ENCODE measurements around the gene ODF4.
A peak's percentile ranks its signal among the peaks of the same experiment; 100 is the strongest.

The ODF4 gene, protein sequence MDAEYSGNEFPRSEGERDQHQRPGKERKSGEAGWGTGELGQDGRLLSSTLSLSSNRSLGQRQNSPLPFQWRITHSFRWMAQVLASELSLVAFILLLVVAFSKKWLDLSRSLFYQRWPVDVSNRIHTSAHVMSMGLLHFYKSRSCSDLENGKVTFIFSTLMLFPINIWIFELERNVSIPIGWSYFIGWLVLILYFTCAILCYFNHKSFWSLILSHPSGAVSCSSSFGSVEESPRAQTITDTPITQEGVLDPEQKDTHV

DNA sequence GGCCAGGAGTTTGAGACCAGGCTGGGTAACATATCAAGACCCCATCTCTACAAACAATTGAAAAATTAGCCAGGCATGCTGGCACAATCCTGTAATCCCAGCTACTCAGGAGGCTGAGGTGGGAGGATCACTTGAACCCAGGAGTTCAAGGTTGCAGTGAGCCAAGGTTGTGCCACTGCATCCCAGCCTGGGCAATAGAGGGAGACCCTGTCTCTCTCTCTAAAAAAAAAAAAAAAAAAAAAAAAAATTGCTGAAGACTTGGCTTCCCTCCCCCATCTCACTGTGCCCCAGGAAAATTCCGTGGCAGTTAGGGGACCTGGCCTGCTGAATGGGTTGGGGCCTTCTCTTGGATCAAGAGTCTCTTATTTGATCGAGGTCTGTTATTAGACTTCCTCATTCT lies at the start of gene ODF4:
Gene ODF4 (plus strand): TSS at position 301 of the 400 bp plus-strand sequence. CDS start 212 bp downstream, outside the sequence.
- no peak for DNase-seq

DNA sequence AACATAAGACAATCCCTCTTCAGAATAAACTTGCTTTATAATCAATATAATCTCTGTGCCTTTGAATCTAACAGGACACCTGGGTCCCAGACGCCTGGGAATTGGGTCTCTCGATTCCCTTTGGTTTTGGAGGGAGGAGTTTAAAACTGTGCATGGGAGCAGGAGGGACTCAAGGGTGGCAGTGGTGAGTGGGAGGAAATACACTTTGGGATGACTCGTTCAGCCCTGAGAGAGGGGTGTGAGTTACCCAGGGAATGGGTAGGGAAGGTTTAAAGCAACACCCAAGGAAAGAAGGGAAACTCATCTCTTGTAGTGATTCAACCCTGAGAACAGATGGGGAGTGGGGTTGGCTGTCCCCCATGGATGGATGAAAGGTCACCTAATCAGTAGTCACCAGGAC lies 49.6 kb upstream of the ODF4 start:
- DNase-seq, result no peak

DNA sequence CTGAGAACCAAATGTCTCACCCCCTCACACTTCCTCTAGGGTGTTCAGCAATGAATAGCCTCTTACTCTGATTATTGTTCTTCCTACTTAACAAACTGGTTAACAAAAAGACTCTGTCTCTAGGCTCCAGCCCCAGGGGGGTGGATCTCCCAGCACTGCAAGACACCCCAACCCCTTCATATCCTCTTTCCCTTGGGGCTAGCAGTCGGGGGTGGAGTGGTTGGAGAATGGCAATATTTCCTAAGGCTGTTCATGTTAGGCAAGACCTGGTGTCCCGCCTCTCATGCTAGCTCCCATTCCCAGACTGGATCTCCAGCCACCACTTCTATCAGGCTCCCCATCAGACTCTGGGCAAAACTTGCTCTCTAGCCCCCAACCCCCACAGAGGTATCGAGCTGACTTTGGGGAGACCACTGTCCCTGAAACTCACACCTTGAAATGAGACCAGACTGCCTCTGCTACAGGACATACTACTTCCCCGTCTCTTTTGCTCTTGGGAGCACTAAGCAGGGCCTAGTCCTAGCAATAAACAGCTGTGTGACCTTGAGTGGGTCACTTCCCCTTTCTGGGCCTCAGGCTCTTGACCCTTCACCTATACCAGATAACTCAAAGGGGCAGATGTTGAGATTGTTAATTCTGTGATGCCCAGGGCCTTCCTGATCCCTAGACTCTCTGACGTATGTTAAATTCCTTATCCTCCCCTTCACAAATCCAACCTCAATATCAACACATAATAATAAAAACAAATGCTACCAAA lies 46.8 kb upstream of the ODF4 start:
- DNase-seq, result no peak

DNA sequence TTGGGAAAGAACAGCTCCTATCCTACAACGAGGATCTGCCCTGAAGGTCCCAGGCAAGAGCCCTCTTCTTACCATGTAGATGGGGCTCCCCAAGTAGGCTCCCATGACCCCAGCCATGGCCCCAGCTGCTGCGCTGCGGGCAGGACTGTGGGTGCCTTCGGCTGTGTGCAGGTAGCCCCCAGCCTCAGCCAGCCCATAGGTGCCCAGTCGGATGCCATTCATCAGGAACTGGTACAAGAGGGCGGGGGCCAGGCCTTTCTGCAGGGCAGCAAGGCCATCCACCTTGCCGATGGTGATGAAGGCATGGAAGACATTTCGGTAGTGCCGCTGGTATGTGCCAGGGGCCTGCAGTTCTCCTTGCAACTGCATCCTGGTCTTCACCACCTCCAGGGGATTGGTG lies 45.3 kb upstream of the ODF4 start:
- DNase-seq, result no peak

DNA sequence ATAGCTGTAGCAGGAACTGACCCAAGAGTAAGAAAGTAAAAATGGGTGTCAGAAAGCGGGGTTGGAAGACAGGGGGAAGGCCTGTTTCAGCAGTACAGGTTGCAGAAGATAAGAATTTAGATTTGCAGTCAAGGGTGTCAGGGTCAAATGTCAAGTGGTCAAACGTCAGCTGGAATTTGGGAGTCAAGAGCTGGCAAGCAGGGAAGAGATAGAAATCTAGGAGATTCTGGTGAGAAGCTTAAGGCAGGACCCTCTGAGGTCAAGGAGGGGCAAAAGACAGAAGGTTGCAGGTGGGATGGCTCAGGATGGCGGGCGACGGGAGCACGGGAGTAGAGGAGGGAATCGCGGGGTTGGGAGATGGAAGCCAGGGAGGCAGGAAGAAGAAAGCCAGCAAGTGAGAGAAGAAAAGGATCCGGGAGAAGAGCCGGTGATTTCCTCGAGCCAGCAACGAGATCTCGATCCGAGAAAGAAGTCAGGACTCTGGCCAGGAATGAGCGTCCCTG lies 44.8 kb upstream of the ODF4 start:
- DNase-seq, result no peak

DNA sequence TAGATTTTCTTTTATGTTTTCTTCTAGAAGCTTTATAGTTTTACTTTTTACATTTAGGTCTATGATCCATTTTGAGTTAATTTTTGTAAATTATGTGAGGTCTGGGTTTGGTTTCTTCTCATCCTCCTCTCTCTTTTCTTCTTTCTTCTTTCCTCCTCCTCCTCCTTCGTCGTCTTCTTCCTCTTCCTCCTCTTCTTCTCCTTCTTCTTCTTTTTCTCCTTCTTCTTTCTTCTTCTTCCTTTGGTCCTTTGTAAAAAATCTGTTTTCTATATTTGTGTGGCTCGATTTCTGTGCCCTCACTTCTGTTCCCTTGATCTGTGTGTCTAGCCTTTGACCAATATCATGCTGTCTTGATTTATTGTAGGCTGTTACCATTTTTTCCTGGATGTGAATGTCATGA lies 39.4 kb upstream of the ODF4 start:
- no peak for DNase-seq

DNA sequence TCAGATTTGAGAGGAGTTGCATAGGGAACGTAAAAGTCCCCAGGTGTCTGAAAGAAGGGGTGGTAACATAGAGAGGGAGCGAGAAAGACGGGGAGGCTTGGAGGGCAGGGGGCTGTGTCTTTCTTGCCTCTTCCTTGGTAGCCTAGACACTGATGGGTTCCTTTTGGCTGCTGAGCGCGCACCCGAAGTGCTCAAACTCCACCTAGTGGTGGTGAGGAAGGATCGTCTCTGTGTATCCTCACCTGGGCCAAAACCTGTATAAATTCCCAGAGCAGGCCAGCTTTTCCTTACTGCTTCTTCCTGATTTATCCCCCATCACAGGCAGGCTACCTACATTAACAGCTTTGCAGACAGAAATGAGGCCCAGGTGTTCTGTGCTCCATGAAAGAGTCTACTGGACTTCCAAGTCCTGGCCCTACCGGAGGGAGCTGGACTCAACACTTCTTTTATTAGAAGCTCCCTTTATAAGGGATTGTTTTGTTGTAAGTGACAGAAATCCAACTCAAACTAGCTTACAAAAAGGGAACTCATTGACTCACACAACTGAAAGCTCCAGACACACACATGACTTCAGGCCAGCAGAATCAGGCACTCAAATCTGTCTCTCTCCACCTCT lies 38.9 kb upstream of the ODF4 start:
- DNase-seq, result peak; percentile 9 to 79

DNA sequence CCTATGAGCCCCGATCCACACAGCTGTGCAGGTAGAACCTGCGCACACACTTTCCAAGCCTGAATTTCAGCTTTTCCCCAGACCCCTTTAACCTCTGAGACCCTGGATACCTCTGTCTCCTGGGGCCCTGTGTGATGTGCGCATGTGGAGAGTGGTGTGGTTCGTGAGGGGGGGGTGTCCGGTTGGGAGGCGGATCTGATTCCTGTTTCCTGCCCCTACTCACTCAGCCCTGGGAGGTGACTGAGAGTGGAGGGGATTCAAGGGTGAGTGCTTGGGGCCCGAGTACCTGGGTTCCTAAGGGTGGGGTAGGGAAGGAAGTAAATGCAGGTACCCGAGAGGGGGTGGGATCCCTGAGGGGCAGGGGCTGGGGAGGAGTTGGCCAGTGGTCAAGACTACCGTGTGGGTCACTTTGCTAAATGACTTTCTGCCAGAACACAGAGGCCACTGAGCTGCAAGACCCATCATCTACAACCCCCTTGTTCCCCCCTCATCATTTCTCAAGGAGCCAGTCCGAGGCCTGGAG lies 29.0 kb upstream of the ODF4 start:
- DNase-seq, result no peak

DNA sequence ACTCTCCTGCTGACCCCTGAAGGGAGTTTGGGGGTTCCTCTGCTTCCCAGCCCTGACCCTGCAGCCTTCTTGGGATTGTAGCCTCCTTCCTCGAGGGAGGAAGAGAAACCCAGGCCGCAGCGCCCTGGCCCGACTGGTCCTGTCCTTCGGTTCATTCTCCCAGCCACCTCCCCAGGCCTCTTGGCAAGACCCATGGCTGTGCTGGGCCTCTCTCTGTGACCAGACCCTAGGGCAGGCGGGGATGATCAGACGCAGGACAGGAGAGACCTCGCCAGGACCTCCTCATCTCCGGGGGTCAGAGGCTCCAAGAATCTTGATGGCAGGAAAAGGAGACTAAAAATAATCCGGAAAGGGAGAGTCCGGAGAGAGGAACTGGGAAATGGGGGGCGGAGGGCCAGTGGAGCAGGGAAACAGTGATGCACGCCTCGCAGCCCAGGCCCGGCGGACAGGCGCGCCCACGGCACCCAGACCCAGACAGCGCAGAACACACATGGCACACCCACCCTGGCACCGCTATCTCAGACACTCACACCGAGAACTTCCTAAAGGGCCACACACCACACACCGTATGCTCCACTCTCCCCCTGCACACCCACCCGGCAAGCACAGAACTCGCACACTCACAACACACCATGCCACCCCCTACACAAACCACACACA lies 28.4 kb upstream of the ODF4 start:
- DNase-seq, result no peak

DNA sequence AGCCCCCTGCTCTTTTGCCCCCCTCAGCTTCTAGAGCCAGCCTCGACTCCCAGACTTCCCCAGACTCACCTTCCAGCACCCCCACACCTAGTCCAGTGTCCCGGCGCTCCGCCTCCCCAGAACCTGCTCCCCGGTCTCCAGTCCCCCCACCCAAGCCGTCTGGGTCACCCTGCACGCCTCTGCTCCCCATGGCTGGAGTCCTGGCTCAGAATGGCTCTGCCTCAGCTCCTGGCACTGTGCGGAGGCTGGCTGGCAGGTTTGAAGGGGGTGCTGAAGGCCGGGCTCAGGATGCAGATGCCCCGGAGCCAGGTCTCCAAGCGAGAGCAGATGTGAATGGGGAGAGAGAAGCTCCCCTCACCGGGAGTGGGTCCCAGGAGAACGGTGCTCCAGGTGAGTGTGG lies 27.4 kb upstream of the ODF4 start:
- no peak for DNase-seq

DNA sequence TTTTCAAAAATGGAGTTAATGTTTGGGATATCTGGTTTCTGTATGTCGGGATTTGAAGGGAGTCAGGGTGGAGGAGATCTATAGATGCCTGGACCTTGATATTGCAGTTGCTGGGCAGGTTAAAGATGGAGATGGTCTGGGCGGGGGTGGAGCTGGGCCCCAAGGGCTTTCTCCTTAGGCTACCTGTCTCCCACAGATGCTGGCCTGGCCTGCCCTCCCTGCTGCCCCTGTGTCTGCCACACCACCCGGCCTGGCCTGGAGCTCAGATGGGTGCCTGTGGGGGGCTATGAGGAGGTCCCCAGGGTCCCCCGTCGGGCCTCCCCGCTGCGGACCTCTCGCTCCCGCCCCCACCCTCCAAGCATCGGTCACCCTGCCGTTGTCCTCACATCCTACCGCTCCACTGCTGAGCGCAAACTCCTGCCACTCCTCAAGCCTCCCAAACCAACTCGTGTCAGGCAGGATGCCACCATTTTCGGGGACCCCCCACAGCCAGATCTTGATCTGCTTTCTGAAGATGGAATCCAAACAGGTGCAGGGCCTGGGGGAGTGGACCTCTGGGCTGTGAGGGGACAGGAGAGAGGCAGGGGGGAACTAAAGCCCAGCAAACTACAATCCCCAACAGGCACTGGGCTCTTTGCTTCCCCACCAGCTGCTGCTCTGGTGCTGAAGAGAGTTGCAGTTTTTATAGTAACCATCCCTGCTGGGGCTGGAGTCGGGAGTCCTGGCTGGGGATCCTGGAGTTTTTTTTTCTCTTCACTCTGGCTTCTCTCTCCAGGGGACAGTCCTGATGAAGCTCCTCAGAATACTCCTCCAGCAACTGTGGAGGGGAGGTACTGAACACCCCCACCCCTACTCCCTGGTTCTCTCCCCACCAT lies 26.7 kb upstream of the ODF4 start:
- no peak for DNase-seq

DNA sequence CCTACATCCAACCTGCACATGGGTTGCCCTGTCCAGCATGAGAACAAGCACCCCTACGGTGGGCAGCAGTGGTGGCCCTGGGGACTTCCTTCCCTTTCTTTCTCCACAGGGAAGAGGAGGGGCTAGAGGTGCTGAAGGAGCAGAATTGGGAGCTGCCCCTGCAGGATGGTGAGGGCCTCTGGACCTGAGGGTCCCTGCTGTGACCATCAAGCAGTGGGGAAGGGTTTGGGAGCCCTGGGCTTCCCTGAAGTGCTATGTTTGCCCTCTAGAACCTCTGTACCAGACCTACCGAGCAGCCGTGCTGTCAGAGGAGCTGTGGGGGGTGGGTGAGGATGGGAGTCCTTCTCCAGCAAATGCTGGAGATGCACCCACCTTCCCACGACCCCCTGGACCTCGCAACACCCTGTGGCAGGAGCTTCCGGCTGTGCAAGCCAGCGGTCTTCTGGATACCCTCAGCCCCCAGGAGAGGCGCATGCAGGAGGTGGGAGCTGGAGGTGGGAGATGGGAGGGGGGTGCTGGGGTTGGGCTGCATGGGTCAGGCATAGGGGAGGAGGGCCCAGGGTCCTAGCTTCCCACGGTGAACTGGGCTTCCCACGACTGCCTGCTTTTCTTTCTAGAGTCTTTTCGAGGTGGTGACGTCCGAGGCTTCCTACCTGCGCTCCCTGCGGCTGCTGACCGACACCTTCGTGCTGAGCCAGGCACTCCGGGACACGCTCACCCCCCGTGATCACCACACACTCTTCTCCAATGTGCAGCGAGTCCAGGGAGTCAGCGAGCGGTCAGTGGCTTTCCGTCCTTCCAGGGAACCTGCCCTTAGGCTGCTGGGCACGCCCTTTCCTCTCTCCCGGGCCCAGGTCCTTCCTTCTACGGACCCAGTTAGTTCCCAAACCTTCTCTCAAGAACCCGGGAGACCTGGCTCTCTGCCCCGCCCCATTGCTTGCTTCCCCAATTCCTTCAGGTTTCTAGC lies 24.6 kb upstream of the ODF4 start:
- no peak for DNase-seq

DNA sequence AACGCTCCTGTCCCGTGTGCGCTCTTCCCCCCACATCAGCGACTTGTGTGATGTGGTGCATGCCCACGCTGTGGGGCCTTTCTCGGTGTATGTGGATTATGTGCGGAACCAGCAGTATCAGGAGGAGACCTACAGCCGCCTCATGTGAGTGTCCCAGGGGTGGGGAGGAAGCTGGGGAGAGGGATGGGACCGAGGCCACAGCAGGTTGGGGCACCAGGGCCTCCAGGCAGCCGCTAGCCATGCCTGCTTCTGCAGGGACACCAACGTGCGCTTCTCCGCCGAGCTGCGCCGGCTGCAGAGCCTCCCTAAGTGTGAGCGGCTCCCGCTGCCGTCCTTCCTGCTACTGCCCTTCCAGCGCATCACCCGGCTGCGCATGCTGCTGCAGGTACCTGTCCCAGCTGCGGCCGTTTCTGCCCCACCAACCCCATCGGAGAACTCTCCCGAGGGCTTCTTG lies 23.8 kb upstream of the ODF4 start:
- no peak for DNase-seq

DNA sequence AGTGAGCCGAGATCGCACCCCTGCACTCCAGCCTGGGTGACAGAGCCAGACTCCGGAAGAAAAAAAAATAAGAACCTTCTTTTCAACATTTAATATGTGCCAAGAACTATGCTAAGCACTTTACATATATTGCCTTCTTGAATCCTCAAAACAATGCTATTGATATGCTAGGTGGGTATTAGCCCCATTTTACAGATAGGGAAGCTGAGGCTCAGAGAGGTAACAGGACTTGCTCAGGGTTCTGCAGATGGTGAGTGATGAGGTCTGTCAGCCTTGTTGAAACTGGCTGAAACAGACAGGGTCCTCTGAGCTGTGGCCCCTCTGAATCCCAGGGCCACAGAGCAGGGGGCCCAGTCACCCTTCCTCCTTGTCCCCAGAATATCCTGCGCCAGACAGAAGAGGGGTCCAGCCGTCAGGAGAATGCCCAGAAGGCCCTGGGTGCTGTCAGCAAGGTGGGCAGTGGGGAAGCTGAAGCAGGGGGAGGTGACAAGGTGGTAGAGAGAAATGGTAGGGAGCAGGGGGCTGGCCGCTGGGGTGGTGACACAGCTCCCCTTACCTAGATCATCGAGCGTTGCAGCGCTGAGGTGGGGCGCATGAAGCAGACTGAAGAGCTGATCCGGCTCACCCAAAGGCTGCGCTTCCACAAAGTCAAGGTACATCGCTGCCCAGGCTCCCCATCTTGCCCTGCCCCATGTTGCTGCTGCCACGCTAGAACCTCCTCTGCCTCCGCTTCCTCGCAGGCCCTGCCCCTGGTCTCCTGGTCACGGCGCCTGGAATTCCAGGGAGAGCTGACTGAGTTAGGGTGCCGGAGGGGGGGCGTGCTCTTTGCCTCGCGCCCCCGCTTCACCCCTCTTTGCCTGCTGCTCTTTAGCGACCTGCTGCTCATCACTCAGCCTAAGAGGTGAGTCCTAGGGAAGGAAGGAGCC lies 21.4 kb upstream of the ODF4 start:
- no peak for DNase-seq

DNA sequence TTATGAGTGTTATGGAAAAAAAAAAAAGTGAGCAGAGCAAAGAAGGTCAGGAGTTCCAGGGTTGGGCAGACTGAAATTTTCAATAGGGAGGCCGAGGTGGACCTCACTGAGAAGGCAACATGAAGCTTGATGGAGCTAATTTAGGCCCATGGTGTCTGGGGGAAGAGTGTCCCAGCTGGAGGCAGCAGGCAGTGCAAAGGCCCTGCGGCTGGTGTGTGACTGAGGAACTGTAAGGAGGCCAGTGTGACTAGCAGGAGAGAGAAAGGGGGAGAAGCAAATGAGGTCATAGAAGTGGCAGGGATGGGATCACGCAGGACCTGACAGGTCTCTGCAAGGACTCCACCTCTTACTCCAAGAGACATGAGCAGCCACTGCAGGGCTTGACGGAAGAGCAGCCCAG lies 19.4 kb upstream of the ODF4 start:
- no peak for DNase-seq

DNA sequence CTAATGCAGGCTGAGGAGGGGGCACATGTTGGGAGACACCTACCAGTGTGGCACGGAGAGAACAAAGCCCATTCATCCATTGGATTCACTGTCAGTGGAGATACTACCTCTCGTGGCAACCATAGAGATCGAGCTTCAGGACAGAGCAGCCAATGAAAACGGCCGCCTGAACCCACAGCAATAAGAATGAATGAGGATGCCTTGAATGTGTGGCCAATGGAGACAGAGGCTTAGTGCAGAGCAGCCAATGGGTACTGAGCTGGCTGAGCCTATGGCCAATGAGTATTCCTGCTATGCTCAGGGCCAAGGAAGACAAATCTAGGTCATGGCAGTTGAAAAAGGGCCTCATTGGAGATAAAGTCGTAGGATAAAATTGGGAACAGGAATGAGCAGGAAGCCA lies 18.6 kb upstream of the ODF4 start:
- DNase-seq, result peak in 1 of 2 experiments; percentile 26

DNA sequence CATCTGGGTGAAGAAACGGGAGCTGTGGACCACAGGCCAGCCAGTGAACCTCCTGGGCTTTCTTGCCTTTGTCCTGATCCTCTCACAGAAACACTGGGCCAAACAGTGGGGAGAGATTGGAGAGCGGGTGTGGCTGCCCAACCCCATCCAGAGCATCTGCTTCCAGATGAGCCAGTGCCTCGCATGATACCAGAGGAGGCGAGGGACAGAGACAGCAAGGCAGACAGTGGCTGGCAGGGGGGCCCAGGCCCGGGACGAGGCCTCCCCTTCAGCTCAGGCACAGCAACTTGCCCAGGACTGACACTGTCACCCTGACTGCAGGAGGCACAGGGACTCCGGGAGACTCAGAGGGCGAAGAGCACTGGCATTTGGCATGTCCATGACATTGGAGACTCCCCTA lies 17.6 kb upstream of the ODF4 start:
- DNase-seq, result no peak

DNA sequence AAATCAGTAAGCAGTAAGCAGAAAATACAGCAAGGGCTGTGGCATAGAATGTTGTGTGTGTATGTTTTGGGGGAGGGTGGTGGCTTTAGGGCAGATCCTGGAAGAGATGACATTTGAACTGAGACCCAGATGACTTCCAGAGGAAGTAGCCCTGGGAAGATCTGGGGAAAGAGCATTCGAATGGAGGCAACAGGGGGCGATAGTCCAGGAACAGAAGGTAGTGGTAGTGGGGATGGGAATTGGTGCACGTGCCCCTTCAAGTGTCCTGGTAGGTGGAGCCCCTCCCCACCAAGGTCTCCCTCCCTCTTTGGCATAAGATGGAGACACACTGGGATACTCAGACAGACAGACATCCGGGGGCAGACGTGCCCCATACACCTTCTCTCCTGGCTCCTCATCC lies 15.5 kb upstream of the ODF4 start:
- DNase-seq, result no peak

DNA sequence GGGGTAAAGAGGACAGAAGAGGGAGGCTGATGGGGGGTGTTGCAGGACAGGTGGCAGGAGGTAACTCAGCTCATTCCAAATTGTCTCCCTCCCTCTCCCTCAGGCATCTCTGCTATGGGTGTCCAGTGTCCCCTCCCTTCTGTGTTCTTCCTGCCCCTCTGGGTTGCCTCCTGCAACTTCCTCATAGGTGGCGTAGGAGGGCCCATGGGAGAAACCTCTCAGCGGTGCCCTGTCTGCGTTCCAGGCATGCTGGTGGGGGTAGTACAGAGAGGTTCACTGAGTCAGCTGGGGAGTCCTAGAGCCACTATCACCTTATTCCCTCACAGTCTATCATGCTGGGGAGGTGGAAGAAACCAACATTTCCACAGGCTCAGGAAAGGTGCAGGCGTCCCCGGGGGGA lies 14.7 kb upstream of the ODF4 start:
- no peak for DNase-seq
